Stimulated activated CD4-positive, alpha-beta T cell treated with anti-CD3 and anti-CD28 coated beads, Interleukin-4, amount 100 ng/mL, for 1 hour (primary cell): ENCODE measurements around the gene CCDC73.
"Not testable (repeated sequence)": the region's sequence is repeated elsewhere in the genome, so short reads cannot be mapped to it uniquely, and the experiment has no call there.

ENCODE experiments used
- DNase-seq: peaks from one replicate; pipeline ENCODE4 v3.0.0-alpha.2; 2020

CCDC73 gene

GRCh38 chr11:32794439-32794838, at the start of gene CCDC73:
Gene CCDC73, minus strand, starts transcription at chr11:32794662. Its CDS starts 34,419 bp downstream, at chr11:32760243.
- DNase-seq, result no peak

GRCh38 chr11:32843544-32843943, 49.1 kb upstream of the CCDC73 start:
- DNase-seq, result no peak

DNA sequence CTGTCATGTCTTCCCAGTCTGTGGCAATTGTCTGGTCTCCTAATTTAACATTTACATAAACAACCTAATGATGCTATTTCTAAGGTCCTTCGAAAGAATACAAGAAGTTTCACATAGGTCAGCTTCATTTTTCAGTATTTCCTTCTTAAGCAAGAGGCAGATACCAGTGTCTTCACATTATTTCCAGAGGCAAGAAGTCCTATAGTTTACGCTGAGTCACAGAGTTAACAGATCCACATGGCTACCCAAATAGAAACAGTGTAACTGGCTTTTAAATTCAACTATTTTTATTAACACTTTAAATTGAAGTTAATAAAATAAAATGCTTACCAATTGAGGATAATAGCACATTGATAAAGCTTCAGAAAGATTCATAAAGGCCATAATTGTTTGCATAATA, 46.1 kb upstream of the CCDC73 start:
- no peak for DNase-seq

DNA sequence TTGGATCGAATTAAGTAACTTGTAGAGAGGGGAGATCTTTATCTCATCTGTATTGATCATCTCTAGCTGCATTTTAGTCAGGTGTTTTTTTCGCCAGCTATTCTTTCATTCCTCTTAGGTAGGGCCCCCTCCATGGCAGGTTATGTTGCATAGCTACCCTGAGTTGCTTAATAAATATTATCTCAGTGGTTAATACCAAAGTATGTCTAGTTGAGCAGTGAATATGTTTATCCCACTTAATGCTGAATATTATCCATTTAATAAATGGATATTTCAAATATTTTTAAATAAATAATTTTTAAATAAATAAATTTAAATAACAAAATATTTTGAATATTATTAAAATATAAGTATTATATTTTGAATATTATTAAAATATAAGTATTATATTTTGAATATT, 44.8 kb upstream of the CCDC73 start:
- no peak for DNase-seq

DNA sequence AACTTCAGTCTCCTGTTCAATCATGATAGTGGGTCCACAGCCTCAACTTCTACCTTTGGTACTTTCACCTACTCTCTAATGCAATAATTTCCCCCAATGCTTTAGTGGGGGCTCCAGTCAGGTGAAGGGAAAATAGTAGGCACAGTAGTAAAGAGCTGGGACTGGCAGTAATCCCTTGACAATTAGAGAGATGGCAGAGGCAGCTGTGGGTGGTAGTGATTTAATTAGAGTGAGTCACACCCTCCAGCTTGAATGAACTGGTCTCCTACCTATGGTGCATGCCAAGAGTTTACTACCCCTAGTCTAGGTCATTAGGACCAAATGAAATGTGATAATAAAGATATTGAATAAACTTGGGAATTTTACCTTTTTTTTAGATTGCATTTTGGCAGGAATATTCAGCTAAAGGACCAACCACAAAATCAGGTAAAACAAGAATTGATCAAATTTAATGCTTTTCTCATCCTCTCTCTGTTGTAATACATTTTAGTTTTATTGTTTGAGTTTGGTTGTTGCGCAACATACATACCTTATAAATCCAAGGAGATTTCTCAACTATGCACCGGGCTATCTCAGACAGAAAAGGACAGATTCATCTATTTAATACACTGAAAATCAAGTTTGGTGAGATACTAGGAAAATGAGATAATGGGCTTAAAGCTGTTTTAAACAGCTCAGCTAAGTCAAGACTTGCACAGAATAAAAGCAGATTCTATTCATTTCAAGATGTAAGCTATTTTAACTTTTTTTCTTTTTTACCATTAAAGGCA, 44.2 kb upstream of the CCDC73 start:
- DNase-seq, result no peak

DNA sequence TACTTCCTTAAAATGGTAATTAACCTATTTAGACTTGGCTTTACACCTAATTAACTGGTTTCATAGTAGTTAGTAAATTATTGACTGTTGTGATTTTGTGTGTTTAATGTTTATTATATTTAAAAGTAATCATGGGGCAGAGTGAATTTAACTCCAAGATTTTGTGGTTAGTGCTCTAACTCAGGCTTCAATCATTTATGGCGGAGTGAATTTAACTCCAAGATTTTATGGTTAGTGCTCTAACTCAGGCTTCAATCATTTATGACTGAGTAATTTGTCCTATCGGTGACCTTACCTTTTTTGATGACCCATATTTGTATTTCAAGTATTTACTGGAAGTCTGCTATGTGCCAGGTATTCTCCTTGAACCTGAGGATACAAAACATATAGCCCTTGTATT, 42.5 kb upstream of the CCDC73 start:
- no peak for DNase-seq

DNA sequence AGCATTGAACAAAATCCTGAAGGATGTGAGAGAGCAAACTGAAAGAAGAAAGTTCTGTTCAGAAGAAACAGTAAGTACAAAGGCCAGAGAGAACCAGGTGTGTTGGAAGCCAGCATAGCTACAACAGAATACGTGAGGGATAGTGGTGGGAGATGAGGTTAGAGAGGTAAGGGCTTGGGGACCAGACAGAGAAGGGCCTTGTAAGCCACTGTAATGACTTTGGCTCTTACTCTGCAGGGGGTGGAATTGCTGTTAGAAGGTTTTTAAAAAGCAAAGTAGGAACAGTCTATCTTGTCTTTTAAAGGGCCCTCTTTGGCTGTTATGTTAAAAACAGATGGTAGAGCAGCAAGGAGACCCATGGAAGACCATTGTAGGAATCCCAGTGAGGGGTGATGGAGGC, 39.5 kb upstream of the CCDC73 start:
- no peak for DNase-seq

DNA sequence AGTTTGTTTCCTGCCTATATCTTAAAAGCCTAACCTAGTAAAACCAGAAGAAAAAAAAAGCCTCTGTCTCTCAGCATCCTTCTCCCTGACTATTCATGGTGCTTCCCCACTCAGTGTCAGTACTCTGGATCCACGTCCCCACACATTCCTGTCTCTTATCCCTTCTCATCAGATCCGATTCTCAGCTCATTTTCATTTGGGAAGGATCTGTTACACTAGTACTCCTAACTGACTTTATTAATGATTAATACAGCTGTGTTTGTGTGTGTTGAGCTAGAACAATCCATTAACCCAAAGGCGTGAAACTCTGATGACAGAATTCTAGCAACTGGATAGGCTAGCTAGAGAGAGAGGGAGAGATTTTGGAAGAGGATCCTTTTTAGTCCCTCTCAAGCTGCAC, 36.8 kb upstream of the CCDC73 start:
- no peak for DNase-seq

GRCh38 chr11:32830796-32831195, 36.3 kb upstream of the CCDC73 start:
- no peak for DNase-seq

DNA sequence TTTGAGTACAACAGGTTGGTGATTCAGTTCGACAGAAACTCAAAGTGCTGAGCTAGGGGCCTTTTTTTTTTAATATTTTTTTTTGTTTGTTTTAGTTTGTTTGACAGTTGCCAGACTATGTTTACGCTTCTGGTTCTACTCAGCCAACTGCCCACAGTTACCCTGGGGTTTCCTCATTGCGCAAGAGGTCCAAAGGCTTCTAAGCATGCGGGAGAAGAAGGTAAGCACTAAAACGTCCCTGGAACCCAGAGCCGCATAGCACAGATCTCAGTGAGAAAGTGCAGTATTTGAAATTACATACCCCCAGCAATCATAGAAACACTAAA, 35.9 kb upstream of the CCDC73 start:
- DNase-seq, result no peak

GRCh38 chr11:32829680-32830412, 35.4 kb upstream of the CCDC73 start, which contains the start of gene PRRG4:
Gene PRRG4, plus strand, starts transcription at chr11:32829927. Its CDS starts 603 bp downstream, at chr11:32830530.
- DNase-seq, result peak; percentile 44

GRCh38 chr11:32829157-32829679, 34.8 kb upstream of the CCDC73 start:
- DNase-seq, result no peak

DNA sequence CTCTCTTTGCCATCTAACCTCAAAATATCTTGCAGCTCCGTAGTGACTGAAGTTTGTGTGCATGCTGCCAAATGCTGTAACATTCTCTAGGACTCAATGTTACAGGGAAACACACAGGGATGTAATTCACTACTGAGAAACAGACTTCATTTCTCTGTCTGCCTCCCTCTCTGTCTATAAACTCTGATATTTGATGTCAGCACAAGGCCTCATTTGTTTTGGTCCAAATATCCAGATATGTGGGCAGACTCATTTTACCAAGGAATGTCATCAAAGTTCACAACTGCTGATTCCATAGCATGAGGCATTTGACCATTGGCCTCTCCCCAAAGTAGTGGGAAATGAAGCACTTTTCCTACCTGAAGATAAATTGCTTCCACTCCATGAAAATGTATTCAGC, 32.8 kb upstream of the CCDC73 start:
- DNase-seq, result no peak

DNA sequence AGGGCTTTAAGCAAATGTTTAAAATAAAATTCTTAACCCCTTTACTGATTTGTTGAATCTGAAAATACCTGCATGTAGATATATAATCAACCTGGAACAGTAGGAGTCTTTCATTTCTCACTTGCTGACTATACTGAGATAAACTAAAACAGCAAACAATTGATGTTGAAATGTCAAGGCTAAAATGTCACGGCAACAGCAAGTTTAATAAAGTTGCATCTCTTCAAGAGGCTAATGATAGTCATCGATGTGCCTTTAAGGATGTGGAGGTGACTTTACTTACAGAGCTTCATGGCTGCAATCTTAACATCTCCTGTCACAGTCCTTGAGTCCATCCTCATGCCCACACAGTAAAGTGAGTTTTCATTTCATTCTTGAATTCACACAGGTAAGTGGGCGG, 31.7 kb upstream of the CCDC73 start:
- DNase-seq, result no peak

DNA sequence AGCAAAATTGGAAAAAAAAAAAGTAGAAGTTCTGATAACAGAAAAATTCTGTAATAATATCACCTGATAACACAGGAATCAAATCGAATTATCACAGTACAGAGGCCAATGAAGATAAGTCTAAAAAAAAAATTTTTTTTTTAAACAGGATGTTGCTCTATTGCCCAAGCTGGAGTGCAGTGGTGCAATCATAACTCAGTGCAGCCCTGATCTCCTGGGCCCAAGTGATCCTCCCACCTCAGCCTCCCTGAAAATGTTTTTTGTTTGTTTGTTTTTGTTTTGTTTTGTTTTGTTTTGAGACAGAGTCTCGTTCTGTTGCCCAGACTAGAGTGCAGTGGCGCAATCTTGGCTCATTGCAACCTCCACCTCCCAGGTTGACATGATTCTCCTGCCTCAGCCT, 29.2 kb upstream of the CCDC73 start:
- DNase-seq, result not testable (repeated sequence)

- no peak for DNase-seq
Measured at GRCh38 chr11:32821917-32822560, 27.6 kb upstream of the CCDC73 start.

GRCh38 chr11:32821517-32821916, 27.1 kb upstream of the CCDC73 start:
- no peak for DNase-seq

DNA sequence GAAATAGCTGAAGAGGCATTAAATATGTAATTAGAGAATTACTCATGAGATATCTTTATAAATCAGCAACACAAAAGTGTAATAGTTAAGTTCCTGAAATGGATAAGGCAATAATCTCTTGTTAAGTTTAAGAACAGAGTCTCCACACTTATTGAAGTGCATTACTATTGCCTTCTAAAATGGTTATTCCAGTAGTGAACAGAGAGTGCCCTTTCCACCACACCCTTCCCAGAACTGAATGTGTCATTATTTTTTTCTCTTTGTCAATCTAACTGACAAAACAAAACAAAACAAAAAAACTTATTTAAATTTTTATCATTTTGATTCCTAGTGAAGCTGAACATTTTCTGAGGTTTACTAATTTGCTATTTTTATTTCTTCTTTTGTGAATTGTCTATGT, 26.0 kb upstream of the CCDC73 start:
- DNase-seq, result no peak

DNA sequence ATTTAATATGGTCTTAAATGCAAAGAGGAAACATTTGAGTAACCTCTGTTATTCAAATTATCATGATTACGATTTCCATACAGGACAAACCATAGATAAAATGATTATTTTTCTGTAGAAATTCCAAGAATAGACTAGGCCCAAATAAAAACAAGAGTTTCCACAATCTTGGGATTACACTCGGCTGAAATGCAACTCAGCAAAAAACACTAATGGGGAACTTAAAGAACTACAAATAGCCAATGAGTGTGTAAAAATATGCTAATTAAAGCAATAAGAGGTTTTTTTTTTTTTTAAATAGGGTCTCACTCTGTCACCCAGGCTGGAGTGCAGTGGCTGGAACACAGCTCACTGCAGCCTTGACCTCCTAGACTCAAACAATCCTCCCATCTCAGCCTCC, 24.7 kb upstream of the CCDC73 start:
- no peak for DNase-seq

DNA sequence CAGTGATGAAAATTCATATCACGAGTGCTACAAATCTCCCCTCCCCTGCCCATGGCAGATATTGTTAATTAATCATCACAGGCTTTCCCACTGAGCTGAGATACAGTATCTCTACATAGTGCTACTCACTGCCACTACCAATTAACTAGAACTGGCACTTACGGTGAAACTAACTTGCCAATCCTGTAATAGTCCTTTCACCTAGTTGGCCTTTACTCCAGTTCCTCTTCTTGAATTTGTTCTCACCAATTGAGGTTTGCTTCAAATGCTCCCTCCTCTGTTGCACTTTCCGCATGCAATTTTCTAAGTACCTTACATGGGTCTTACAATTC, 23.4 kb upstream of the CCDC73 start:
- DNase-seq, result no peak

GRCh38 chr11:32817181-32817851, 22.9 kb upstream of the CCDC73 start:
- no peak for DNase-seq

GRCh38 chr11:32809313-32809712, 14.9 kb upstream of the CCDC73 start:
- peak; percentile 44 for DNase-seq

GRCh38 chr11:32796425-32796824, 2.0 kb upstream of the CCDC73 start:
- DNase-seq, result no peak
